HuH-7 (cell line): Measurements from ENCODE around the gene GRSF1.
"Not testable (repeated sequence)": the region's sequence is repeated elsewhere in the genome, so short reads cannot be mapped to it uniquely, and the experiment has no call there.

Source experiments
- DNase-seq: peaks from one replicate; pipeline ENCODE4 v3.0.0; 2011; ENCODE audit warnings: low spot score

GRSF1 gene

DNA sequence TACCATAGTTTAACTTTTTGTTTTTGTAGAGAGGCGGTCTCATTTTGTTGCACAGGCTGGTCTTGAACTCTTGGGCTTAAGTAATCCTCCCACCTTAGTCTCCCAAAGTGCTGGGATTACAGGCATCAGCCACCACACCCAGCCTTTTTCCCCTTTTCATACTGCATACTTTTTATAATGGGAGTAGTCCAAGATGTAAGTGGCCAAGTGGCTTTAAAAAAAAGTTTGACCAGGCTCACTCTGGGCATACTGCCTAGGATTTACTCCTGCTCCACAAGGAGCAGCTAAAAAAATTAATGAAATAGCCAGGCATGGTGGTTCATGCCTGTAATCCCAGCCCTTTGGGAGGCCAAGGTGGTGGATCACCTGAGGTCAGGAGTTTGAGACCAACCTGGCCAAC is 6.0 kb downstream of the GRSF1 start:
- DNase-seq: no peak

DNA sequence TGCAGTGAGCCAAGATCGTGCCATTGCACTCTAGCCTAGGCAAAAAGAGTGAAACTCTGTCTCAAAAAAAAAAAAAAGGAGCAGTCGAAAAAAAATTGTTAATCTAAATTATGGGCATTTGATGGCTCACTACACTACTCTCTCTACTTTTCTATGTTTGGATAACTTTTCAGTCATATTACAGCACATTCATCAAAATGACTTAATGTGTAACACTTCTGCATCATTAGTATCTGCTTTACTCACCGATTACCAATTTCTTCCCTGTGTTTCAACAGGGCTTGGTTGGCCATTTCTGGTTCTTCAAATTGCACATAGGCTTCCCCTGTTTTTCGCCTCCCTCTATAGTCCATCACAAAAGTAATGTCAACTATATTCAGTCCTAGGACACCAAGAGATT is 8.4 kb downstream of the GRSF1 start:
- no peak for DNase-seq

DNA sequence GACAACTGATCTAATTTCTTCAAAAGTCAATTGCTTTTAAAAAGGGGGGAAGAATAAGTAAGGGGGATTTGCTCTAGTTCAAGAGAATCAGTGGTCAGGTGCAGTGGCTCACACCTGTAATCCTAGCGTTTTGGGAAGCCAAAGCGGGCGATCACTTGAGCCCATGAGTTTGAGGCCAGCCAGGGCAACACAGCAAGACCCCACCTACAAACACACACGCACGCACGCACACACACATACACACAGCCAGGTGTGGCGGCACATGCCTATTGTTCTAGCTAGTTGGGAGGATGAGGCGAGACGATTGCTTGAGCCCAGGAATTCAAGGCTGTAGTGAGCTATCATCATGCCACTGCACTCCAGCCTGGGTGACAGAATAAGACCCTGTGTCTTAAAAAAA is 9.6 kb downstream of the GRSF1 start:
- DNase-seq: no peak

DNA sequence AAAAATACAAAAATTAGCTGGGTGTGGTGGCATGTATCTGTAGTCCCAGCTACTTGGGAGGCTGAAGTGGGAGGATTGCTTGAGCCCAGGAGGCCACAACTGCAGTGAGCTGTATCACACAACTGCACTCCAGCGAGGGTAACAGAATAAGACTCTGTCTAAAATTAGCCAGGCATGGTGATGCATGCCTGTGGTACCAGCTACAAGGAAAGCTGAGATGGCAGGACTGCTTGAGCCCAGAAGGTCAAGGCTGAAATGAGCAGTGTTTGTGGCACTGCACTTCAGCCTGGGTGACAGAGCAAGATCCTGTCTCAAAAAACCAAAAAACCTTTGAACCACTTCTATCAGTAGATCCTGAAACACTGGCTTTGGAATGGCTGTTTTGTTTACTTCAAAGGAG is 10.2 kb downstream of the GRSF1 start:
- no peak for DNase-seq

DNA sequence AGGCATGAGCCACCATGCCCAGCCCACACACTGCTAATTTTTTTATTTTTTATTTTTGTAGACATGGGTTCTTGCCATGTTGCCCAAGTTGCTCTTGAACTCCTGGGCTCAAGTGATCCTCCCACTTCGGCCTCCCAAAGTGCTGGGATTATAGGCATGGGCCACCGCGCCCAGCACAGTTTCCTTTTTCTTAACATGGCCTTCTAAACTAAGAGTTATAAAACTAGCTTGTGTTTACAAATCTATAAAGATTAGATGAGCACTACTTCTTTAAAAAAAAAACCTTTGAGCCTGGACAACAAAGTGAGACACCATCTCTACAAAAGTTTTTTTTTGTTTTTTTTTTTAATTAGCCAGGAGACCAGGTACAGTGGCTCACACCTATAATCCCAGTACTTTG is 10.7 kb downstream of the GRSF1 start:
- DNase-seq: no peak

DNA sequence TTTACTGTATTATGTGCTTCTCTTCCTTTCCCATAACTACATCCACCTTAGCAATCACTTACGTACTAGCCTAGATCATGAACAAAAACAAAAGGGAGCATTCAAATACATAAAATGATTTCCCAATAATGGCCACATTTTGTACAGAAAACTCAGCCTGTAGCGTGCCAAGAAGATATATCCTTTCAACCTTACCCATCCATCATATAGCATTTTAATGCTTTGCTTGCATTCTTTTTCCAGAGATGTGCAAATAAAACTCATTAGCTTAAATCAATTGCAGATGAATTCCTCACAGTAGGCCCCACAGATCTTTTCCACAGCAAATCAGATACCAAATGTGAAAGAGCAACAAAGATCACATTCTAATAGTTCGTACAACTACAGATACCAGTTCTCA is 20.8 kb downstream of the GRSF1 start:
- no peak for DNase-seq

DNA sequence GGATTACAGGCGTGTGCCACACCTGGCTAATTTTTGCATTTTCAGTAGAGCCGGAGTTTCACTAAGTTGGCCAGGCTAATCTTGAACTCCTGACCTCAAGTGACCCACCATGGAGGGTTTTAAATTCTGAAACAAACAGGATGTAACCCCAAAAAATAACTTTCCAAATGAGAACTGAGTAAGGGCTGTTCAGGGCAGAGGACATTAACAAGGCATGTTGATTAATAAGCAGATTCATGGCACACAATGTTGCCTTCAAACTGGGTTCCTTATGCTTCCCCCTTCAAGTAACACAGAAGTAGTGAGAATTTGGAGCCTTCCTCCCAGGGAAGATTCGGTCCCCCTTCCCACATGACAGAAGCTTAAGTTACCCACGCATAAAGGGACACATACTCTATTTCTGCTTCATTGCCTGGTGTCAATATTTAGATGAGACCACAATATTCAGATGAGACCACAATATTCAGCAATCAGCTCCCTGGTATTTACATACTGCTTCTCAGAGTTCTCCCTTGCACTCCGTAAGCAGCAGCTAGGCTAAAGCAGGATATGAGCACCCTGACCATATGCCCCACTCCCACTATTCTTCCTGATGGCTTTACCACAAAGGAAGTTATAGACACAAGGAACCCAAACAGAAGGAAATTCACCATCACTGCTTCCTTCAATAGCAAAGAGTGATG is 21.4 kb downstream of the GRSF1 start:
- no peak for DNase-seq

DNA sequence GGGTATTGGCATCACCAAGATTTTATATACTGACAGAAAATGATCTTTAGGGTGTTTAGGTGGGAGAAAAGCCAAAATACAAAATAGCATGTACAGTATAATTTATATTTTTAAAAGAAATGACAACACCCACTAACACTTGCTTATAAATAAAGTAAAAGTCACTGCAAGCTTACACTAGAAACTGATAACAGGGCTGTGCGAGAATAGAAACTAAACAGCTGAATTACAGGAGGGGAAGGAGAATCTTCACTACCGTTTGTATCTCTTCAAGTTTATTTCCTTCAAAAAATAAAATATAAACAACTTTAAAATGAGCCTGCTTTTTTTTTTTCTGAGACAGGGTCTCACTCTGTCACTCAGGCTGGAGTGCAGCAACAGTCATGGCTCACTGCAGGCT is 22.8 kb downstream of the GRSF1 start:
- no peak for DNase-seq

DNA sequence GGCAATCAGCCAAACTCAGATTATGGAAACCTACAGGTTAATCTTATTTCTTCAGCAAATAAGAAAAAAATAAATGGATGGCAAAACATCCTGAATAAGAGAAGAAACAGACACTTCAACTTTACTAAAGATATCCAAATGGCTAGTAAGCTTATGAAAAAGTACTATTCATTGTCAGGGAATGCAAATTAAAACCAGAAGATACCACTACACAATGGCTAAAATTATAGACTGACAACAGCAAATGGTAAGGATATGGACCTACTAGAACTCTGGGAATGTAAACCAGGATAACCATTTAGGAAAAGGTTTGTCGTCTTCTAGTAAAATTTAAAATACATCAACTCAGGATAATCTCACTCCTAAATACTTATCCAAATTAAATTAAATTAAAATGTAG is 24.3 kb downstream of the GRSF1 start:
- no peak for DNase-seq

DNA sequence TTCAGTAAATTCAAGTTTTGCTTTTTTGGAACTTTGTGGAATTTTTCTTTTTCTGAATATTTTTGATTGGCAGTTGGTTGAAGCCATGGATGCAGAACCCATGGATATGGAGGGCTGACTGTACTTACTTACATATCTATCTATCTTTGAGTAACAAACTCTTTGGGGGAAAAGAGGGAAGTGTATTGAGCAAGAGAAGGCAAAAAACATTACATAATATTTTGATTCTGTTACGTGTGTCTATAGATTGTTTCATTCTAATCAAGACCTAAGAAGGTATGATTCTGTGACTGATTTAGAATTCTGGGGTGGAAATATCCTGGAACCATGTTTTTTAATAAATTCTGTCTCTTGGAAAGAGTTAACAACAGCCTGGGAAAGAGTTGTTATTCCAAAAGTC is 31.5 kb downstream of the GRSF1 start:
- DNase-seq: no peak

DNA sequence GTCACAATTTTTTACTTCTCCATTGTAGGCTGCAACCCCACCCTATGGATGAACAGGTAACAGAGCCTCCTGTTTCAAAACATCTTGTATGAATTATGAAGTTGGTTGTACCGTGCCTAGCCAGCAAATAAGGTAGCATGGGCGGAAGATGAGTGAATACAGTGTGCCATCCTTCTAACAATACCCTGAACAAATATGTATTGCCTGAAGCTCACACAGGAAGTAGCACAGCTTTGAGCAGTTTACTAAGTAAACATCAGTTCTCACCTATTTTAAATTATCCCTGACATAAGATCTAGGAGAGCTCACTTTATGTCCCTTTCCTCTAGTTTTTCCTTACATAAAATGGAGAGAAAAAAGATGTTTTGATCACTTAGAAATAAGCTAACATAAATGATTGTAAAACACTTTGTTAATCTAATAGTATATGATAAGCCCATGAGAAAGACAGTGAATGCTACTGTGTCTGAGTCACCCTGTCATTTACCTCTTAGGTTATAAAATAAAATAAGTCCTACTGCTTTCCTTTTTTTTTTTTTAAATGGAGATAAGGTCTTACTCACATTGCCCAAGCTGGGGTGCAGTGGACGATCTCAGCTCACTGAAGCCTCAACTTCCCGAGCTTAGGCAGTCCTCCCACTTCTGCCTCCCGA is 36.6 kb downstream of the GRSF1 start:
- DNase-seq: no peak

DNA sequence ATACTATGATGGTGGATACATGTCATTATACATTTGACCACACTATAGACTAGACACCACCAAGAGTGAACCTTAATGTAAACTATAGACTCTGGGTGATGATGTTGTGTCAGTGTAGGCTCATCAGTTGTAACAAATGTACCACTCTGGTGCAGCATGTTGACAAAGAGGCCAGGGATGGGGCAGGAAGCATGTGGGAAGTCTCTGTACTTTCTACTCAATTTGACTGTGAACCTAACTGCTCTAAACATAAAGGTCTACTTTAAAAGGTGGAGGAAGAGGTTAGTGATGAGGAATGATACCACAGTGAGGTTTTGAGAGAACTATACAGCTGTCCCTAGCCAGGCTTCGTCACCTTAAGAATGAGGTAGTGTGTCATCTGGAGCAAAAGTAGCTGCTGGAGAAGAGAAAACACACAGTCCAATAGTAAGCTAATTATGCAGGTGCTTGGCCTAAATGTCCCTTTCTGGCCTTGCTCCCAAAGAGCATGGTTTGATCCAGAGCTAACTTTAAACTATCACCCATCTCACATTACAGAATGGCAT is 38.4 kb downstream of the GRSF1 start:
- no peak for DNase-seq

DNA sequence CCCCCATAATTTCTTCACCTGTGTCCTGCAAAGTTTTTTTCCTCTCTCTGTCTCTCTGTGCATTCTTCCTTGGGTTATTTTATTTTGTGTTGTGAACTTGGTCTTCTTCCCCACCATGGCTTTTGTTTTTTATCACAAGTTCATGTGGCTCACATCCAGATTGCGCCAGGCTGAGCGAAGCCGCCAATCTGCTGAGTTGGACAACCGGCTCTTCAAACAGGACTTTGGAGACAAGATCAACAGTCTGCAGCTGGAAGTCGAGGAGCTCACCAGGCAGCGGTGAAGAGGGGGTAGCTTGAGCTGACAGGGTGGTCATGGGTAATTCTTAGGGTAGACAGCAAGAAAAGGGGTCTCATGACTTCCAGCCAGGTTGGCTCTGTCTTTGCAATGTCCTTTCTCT is 46.1 kb downstream of the GRSF1 start:
- no peak for DNase-seq

DNA sequence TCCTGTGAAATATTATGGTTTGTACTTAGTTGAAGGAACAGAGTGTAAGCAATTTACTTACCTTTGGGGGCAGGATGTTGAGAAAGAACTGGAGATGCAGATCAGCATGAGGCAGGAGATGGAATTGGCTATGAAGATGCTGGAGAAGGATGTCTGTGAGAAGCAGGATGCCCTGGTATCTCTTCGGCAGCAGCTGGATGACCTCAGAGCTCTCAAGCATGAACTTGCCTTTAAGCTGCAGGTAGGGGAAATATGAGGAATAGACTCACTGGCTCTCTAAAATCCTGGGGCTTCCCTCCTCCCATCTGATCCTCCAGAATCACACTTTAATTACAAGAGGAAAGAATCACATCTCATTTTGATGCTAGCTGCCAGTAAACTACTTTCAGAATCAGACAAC is 51.0 kb downstream of the GRSF1 start:
- no peak for DNase-seq

DNA sequence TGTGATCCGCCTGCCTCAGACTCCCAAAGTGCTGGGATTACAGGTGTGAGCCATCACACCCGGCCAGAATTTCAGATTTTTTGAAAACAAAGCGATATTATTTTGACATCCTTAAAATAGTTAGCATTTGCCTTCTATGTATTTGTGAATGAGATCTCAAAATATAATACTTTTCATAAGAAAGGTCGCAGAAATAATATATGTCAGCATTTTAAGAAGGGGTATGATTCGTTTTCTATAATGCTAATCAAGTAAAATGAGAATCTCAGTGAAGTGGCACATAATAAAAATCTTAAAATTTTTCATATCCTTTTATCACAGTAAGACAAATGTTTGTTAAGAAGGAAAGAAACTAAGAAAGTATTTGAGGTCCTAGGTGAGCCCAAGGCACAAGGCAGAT is 52.2 kb downstream of the GRSF1 start:
- no peak for DNase-seq

DNA sequence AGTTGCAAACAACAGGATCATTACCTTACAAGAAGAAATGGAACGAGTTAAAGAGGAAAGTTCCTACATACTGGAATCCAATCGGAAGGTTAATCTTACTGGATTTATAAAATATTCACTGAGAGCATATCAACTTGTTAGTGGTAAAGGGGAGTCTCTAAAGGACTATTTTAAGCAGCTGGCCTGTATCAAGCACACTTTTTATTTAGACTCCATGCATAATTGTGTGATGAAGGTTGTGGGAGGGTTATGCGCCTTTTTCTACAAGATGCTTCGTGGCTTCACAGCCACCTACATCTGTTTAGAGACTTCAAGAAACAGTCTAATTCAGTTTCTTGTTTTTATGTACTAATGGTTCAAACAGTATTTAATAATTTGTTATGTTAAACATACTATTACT is 56.6 kb downstream of the GRSF1 start:
- DNase-seq: no peak

DNA sequence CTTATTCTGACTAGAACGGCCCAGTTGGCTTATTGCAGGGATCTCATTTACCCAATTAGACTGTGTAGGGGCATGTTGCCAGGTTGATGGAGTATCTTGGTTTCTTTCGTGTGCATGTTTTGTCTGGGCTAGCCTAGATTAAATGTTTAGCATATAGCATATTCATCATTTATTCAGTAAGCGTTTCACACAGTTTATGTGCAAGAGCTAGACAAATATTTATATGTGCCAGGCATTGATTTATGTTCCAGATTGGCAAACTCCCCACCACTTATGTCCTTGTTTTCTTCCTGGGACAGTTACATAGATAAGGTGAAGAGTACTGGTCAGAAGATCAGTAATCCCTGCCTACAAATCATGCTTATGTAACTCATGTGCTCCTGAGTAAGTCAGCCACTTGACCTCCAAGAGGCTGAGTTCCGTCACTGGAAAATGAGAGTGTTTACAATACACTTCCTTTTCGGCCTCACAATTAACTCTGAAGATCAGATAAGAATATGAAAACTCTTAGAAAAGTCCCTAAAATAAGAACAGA is 60.7 kb downstream of the GRSF1 start:
- DNase-seq: no peak

DNA sequence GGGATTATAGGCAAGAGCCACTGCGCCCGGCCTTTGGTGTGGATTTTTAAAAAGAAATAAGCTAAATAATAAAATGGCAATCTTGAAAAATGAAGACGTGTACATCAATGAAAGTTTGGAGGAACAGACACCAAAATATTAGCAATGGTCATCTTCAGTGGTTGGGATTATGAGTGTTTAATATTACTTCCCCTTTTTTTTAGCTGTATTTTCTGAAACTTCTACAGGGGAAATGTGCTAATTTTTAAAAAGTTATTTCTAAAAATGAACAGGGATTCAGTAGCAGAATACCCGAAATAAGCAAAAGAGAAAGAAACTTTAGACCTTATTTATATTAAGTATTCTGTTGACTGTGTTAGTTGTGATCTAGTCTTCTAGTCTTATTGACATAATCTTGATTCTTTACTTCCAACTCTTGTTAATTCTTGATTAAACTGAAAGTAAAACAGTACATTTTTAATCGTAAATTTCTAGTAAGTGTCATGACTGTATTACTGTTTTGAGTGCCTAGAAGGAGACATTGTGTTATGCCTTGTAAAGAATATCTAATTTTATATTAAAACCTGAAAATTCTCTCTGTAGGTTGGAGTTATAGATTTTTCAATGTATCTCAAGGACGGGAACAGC is 66.6 kb downstream of the GRSF1 start:
- DNase-seq: no peak

DNA sequence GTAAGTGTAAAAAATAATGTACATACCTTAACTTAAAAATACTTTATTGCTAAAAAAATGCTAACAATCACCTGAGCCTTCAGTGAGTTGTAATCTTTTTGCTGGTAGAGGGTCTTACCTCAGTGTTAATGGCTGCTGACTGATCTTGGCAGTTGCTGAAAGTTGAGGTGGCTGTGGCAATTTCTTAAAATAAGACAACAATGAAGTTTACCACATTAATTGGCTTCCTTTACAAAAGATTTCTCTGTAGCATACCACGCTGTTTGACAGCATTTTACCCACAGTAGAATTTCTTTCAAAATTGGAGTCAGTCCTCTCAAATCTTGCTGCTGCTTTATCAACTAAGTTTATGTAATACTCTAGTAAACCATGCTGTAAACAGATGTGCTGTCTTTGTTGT is 70.3 kb downstream of the GRSF1 start:
- DNase-seq: not testable (repeated sequence)

DNA sequence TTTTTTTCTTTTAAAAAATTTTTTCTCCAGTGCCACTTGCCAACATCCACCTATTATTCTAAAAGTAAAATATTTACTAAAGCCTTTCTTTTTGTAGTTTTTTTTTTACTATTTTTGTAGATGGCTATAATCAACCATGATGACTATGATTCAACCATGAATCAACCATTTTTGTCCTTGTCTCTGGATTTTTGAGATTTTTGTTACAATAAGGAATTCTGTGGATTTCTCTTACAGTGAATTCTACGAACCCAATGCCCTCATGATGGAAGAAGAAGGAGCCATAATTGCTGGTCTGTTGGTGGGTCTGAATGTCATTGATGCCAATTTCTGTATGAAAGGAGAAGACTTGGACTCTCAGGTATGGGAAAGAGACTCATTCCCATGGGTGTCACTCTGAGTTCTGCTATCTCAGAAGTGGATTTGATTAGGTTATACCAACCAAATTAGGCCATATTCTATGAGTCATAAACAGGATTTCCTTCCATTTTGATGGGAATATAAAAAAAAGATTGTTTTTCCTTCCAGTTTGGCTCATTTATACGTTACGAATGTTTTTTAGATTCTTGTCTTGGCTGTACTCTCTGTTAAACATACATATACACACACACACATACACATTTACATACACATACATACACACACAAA is 71.3 kb downstream of the GRSF1 start:
- DNase-seq: no peak
